Activated T-cell treated with anti-CD3 and anti-CD28 coated beads, Interleukin-2, amount 50 U/mL, for 72 hours (primary cell): ENCODE measurements around the gene ZNF732. TPM values are rescaled to one million over a fixed set of nuclear protein-coding genes. Genes with fewer than 3 reads are reported as not detected.

Experiments used
- ATAC-seq, 2 donors: fragments of 150-1000 bp; cut with Tn5 transposase; replicated peaks in 1 of 2; 2 replicates each; pipeline ENCODE4 v1.10.0; 2021; ENCODE audit warnings: moderate library complexity in 2 of 2, mild to moderate bottlenecking in 1 of 2
- DNase-seq, 2 donors: peaks; one replicate each; pipeline ENCODE4 v3.0.0; 2021 to 2022; ENCODE audit warnings: mixed read lengths in 1 of 2
- H3K27ac Mint-ChIP-seq: one replicate; pipeline ENCODE4 v1.8.0; 2022; ENCODE audit warnings: mild to moderate bottlenecking, moderate library complexity, mixed read lengths
- H3K27me3 Mint-ChIP-seq: one replicate; pipeline ENCODE4 v1.8.0; 2022; ENCODE audit warnings: low read depth, mixed read lengths
- H3K36me3 Mint-ChIP-seq, 2 donors: one replicate each; pipeline ENCODE4 v1.8.0; 2022; ENCODE audit warnings: mixed read lengths in 2 of 2, mild to moderate bottlenecking in 1 of 2; ENCODE audit not compliant: insufficient read depth in 2 of 2
- H3K4me1 Mint-ChIP-seq: one replicate; pipeline ENCODE4 v1.8.0; 2022; ENCODE audit warnings: low read depth, mixed read lengths
- H3K4me3 Mint-ChIP-seq, 2 donors: one replicate each; pipeline ENCODE4 v1.8.0; 2022; ENCODE audit warnings: mild to moderate bottlenecking in 2 of 2, mixed read lengths in 2 of 2, moderate library complexity in 2 of 2
- H3K9me3 Mint-ChIP-seq, 2 donors: one replicate each; pipeline ENCODE4 v1.8.0; 2022; ENCODE audit warnings: mixed read lengths in 2 of 2
- total RNA-seq, 2 donors: library from RNA; stranded (reverse); gene quantifications; one replicate each; pipeline ENCODE4 v1.2.3, GENCODE V29; 2022

ZNF732 gene
- total RNA-seq = not detected

- Mint-ChIP-seq H3K27me3 (peaks cover 18% of the 10 kb centered on the region), H3K27ac (no peak within 1 kb of the TSS), H3K9me3 (peaks cover 11 to 16% of the 10 kb centered on the region in 2 donors), H3K36me3 (peaks cover 14 to 18% of the 10 kb centered on the region in 2 donors), H3K4me1 (peaks cover 10% of the 10 kb centered on the region), H3K4me3 (peak within 1 kb of the TSS in 1 of 2 donors; percentile 17)
- DNase-seq (no peak), ATAC-seq (no peak)
These were observed at the start of gene ZNF732 for GRCh38 chr4:304969-305680. Gene ZNF732, minus strand, starts transcription at chr4:305474. Its CDS starts 164 bp downstream, at chr4:305310.

- ATAC-seq (no peak), DNase-seq (no peak)
- Mint-ChIP-seq H3K27me3 (no peaks in the 10 kb centered on the region), H3K4me1 (peaks cover 18% of the 10 kb centered on the region), H3K9me3 (peaks cover 9 to 14% of the 10 kb centered on the region in 2 donors), H3K36me3 (peaks cover 46 to 77% of the 10 kb centered on the region in 2 donors), H3K27ac (peak overlapping the region; percentile 62), H3K4me3 (peak overlapping the region; percentile 11 to 100)
These were observed 34.7 kb upstream of the ZNF732 start for GRCh38 chr4:340011-340410.

DNA sequence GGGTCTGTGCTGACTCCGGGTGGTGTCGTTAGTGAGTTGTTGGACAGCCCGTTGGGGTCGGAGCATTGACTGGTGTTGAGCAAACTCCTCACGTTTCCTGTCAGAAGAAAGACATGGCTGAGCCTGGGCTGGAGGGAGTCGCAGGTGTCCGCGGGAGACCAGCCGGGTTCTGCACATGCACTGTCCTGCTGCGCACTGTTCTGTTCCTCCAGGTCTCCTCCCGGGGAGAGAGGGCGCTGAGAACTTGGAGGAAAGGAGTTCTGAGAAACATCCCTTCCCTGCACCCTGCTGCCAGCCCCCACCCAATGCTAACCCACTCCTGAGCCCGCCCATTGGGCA lies 33.5 kb upstream of the ZNF732 start:
- no peaks in the 10 kb centered on the region for H3K27me3 Mint-ChIP-seq
- H3K36me3 Mint-ChIP-seq = peaks cover 44 to 68% of the 10 kb centered on the region in 2 donors
- DNase-seq (peak in 1 of 2 donors; percentile 1), ATAC-seq (no peak)
- H3K27ac Mint-ChIP-seq = no peak overlapping the region
- peak overlapping the region; percentile 99 to 100 for H3K4me3 Mint-ChIP-seq
- peaks cover 18% of the 10 kb centered on the region for H3K4me1 Mint-ChIP-seq
- H3K9me3 Mint-ChIP-seq = peaks cover 11 to 16% of the 10 kb centered on the region in 2 donors

- peak in 1 of 2 donors; percentile 62 for DNase-seq
- Mint-ChIP-seq H3K27me3 (no peaks in the 10 kb centered on the region), H3K36me3 (peaks cover 44 to 65% of the 10 kb centered on the region in 2 donors), H3K9me3 (peaks cover 11 to 16% of the 10 kb centered on the region in 2 donors), H3K27ac (peak overlapping the region; percentile 98), H3K4me1 (peaks cover 18% of the 10 kb centered on the region), H3K4me3 (peak overlapping the region; percentile 99 to 100)
- ATAC-seq = peak; percentile 50 to 56
These were observed 32.9 kb upstream of the ZNF732 start for GRCh38 chr4:337932-338758.

DNA sequence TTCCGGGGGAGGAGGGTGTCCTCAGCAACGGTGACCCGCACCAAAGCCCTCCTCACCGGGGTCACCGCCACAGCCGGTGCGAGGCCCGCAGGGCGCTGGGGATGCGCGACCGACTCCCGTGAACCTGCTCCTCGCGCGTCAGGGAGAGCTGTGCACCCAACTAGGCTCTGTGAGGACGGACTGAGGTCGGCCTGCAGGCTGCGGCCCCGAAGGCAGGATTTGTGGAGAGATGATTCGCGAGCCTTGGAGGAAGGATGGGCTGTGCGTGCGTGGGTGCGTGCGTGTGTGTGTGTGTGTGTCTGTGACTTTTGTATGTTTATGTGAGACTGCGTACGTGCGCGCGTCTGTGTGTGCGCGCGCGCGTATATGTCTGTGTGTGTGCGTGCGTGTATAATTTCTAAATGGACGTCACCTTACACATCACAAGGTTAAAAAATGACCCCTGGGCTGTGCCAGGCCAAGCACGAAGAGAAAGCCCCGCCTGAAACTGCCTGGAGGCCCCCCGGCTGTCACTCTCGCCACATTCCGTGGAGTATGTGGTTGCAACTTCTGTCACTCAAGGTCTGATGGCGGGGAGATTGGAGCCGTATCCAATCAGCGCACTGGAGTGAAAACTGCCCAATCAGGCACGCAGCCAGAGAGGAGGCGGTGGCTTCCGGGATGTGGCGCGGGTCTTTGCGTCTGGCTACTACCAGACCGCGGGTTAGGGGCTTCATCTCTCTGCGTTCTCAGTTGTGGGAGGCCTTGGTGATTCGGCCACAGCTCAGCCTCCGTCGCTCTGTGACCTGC lies 32.1 kb upstream of the ZNF732 start, which contains the start of gene ZNF141:
Gene ZNF141, plus strand, starts transcription at position 672 of the 789 bp plus-strand sequence. CDS start 170 bp downstream, outside the sequence.
- ATAC-seq (peak; percentile 94 to 95), DNase-seq (peak; percentile 91 to 94)
- Mint-ChIP-seq H3K9me3 (peaks cover 11 to 16% of the 10 kb centered on the region in 2 donors), H3K27me3 (no peaks in the 10 kb centered on the region), H3K36me3 (peaks cover 42 to 59% of the 10 kb centered on the region in 2 donors), H3K4me1 (peaks cover 18% of the 10 kb centered on the region), H3K27ac (peak within 1 kb of the TSS; percentile 98), H3K4me3 (peak within 1 kb of the TSS; percentile 99 to 100)

DNA sequence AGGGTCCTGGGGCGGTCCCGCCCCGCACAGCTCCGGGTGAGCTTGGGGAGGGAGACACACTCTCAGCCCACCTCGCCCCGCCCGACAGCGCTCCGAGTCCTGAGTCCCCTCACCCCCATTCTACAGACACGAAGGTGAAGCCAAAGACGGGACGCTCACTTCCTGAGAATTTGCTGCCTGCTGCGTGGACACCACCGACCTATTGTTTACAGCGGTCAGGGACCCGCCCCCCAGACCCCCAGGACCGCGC lies 31.5 kb upstream of the ZNF732 start:
- Mint-ChIP-seq H3K27me3 (no peaks in the 10 kb centered on the region), H3K4me1 (peaks cover 18% of the 10 kb centered on the region), H3K27ac (peak overlapping the region; percentile 98), H3K36me3 (peaks cover 38 to 54% of the 10 kb centered on the region in 2 donors), H3K4me3 (peak overlapping the region; percentile 99 to 100), H3K9me3 (peaks cover 11 to 13% of the 10 kb centered on the region in 2 donors)
- no peak for DNase-seq
- ATAC-seq = no peak

GRCh38 chr4:336099-336892 lies 31.0 kb upstream of the ZNF732 start:
- no peak for ATAC-seq
- H3K4me3 Mint-ChIP-seq = peak overlapping the region; percentile 99 to 100
- H3K27me3 Mint-ChIP-seq = no peaks in the 10 kb centered on the region
- H3K9me3 Mint-ChIP-seq = peaks cover 11 to 13% of the 10 kb centered on the region in 2 donors
- peak in 1 of 2 donors; percentile 23 for DNase-seq
- no peak overlapping the region for H3K27ac Mint-ChIP-seq
- peaks cover 34 to 49% of the 10 kb centered on the region in 2 donors for H3K36me3 Mint-ChIP-seq
- H3K4me1 Mint-ChIP-seq = peaks cover 18% of the 10 kb centered on the region

DNA sequence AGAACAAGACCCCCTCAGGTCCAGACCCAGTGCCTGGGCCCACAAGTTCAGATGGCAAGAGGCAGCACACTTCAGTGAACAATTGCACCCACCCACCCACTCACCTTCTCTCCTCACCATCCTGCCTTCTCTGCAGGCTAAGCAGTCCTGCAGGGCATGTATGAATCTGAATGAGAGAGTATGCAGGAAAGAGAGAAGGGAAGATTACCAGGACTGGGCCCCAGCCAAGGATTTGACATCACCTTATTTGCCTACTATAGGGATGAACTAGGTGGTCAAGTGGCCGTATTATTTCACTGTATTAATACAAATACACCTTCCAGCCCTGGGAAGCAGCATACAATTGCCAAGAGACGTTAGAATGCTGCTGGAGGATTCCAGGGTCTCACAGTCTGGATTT lies 30.2 kb upstream of the ZNF732 start:
- peak overlapping the region; percentile 50 to 57 for H3K4me3 Mint-ChIP-seq
- peaks cover 18% of the 10 kb centered on the region for H3K4me1 Mint-ChIP-seq
- no peak overlapping the region for H3K27ac Mint-ChIP-seq
- peaks cover 31 to 42% of the 10 kb centered on the region in 2 donors for H3K36me3 Mint-ChIP-seq
- ATAC-seq (no peak), DNase-seq (no peak)
- H3K9me3 Mint-ChIP-seq = peaks cover 10 to 12% of the 10 kb centered on the region in 2 donors
- H3K27me3 Mint-ChIP-seq = no peaks in the 10 kb centered on the region

DNA sequence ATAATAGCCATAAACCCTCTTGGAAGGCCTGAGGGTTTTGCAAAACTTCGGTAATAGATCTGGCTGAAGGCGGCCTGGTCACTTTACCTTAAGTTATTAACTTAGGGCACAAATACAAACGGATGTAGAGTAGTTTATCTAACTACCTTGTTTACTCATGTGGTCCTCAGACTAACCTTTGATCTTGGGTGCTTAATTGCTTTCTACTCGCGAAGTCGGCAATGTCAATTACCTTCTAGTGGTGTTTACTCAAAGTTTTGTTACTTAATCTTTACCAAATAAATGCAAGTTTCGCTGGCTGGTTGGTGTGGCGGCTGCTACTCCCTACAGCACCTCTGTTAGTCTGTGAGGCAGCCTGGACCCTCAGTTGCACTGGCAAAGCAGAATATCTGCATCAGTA lies 23.5 kb upstream of the ZNF732 start:
- H3K27ac Mint-ChIP-seq = no peak overlapping the region
- DNase-seq = no peak
- H3K4me3 Mint-ChIP-seq = no peak overlapping the region
- no peaks in the 10 kb centered on the region for H3K4me1 Mint-ChIP-seq
- H3K9me3 Mint-ChIP-seq = peaks cover 8 to 9% of the 10 kb centered on the region in 2 donors
- no peaks in the 10 kb centered on the region for H3K27me3 Mint-ChIP-seq
- ATAC-seq = no peak
- H3K36me3 Mint-ChIP-seq = peaks cover 5 to 7% of the 10 kb centered on the region in 2 donors

GRCh38 chr4:314296-314903 lies 9.1 kb upstream of the ZNF732 start:
- no peak for ATAC-seq
- H3K4me3 Mint-ChIP-seq = no peak overlapping the region
- no peak for DNase-seq
- no peak overlapping the region for H3K27ac Mint-ChIP-seq
- peaks cover 29 to 35% of the 10 kb centered on the region in 2 donors for H3K9me3 Mint-ChIP-seq
- H3K36me3 Mint-ChIP-seq = peaks cover 14 to 22% of the 10 kb centered on the region in 2 donors
- H3K27me3 Mint-ChIP-seq = peaks cover 10% of the 10 kb centered on the region
- no peaks in the 10 kb centered on the region for H3K4me1 Mint-ChIP-seq

DNA sequence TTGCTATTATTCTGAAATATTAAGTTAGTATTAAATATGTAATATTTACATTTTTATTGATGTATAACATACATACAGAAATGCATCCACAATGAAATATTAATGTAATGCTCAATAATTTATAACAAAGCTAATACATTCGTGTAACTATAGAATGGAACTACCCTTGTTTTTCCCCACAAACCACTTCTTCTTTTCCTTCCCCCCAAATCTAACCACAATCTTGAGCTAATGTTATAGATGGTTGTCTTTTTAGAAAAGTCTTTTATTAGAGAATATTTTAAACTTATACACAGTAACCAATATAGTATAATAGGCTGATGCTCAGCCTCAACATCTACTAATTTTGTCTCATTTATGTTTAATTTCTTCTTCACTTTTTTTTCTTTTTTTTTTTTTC lies 4.5 kb upstream of the ZNF732 start:
- DNase-seq (no peak), ATAC-seq (no peak)
- H3K4me3 Mint-ChIP-seq = no peak overlapping the region
- no peak overlapping the region for H3K27ac Mint-ChIP-seq
- peaks cover 11 to 15% of the 10 kb centered on the region in 2 donors for H3K36me3 Mint-ChIP-seq
- H3K27me3 Mint-ChIP-seq = peaks cover 10% of the 10 kb centered on the region
- peaks cover 13 to 17% of the 10 kb centered on the region in 2 donors for H3K9me3 Mint-ChIP-seq
- H3K4me1 Mint-ChIP-seq = peaks cover 10% of the 10 kb centered on the region

DNA sequence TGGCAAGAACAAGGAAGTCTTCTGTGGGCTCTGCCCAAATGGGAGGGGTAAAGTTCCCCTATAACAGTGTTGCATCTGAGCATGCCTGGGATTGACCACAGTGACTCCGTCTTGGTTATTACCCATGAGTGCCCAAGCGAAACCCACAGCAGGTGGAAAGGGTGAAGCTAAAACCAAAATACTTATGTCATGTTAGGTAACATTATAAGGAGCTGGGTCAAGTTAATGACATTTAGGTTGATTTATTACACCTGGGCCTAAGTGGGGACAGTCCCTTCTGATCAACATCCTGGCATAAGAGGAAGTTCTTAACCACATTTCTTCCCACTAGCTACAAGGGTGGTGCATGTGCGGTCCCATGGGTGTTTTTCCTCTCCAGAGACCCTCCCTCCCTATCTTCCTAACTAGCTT lies 1.3 kb upstream of the ZNF732 start:
- no peak for DNase-seq
- peaks cover 19 to 20% of the 10 kb centered on the region in 2 donors for H3K36me3 Mint-ChIP-seq
- peaks cover 13 to 17% of the 10 kb centered on the region in 2 donors for H3K9me3 Mint-ChIP-seq
- no peak for ATAC-seq
- H3K27me3 Mint-ChIP-seq = peaks cover 22% of the 10 kb centered on the region
- no peak overlapping the region for H3K4me3 Mint-ChIP-seq
- no peak overlapping the region for H3K27ac Mint-ChIP-seq
- H3K4me1 Mint-ChIP-seq = peaks cover 10% of the 10 kb centered on the region
